Measurements from ENCODE around the gene RNASEL.
"Not testable (repeated sequence)": the region's sequence is repeated elsewhere in the genome, so short reads cannot be mapped to it uniquely, and the experiment has no call there.

RNASEL gene

DNA sequence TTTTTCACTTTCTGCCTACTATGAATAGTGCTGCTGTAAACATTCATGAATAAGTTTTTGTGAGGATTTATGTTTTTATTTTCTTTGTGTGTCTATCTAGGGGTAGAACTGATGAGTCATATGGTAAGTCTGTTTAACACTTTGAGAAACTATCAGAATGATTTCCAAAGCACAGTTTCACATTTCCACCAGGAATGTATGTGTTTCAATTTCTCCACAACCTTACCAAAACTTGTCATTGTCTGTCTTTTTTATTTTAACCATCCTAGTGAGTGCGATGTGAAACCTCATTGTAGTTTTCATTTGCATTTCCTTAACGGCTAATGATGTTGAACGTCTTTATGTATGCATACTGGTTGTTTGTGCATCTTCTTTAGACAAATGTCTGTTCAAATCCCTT, 23.5 kb downstream of the RNASEL start:
- no peak for DNase-seq (ENCODE audit: low read depth in 2 of 3, low spot score in 1 of 3)

DNA sequence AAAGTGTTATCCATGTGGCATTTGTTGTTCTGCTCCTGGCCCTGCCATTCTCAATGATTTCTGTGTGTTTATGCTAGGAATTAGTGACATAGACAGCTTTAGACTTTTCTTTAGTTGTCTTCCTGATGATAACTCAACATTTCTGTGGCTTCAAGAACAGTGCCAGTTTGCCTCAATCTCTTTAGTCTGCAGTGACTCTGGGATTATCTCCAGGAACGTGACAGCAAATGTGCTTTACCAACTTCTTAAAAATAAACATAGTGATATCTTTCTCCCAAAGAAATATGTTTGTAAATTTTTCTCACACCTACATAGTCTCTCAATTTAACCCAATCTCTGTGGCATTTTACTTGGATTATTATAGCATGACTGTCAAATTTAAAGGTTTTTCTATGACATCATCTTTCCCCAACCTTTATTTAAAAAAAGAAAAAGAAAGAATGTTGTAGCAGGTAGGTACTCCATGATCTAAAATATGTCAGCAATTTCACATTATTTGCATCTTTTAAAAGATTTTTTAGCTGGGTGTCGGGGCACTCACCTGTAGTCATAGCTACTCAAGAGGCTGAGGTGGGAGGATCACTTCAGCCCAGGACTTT, 24.6 kb downstream of the RNASEL start:
- no peak for DNase-seq (ENCODE audit: low read depth in 2 of 3, low spot score in 1 of 3)

DNA sequence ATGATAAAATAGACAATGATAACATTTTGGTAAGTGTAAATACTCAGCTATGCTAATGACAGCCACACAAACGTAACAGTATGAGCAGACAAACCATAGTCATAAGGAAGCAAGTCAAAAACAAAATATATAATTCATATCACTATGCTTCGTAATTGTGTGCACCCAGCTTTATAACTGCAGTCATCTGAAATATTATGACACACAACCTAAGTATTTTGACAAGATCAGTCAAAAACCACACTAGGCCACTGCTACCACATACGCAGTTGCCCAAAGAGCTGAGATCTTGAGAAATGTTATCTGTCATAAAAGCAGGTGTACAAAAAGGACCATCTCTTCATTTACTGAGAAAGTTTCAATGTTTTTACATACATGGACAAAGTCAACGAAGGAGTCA, 26.0 kb downstream of the RNASEL start:
- no peak for DNase-seq (ENCODE audit: low read depth in 2 of 3, low spot score in 1 of 3)

DNA sequence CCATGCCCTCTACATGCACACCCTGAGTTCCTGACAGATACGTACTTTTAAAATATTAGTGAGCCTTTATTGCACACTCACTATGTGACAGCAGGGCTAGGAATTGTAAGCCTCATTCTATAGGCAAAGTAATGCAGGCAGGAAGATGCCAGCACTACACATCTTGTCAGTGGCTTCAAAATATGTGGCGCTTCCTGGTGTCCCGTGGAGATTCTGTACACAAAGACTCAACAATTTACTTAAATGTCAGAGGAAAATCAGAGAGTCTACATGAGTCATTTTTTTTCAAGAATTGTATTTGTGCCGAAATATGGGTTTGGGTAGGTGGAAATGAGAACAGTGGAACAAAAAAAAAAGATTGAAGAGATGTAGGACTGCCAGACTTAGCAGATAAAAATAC, 27.6 kb downstream of the RNASEL start:
- DNase-seq (ENCODE audit: low read depth in 2 of 3, low spot score in 1 of 3) = no peak

DNA sequence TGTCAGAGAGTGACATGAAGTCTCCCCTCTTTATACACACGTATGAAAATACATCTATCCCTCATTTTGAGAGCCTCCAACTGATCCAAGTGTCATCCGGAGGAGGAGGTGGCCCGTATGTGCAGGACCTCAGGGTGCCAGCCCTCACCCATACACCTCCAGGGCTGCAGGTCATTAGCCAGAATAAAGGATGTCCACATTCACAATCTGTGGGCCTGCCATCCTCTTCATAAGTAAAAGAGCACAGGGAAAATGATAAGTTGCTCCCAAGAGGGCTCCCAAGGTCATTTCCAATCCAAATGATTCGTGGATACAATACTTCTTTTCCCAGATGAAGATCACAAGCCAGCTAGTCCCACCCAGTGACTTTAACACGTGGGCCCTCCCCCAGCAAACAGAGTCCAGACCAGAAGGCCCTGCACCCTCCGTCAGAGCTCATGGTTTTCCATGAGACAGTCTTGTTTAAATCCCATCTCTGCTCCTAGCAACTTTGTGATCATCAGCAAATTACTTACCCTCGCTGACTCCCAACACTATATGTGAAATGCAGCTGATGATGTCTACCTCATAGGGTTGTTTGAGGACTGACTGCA, 28.6 kb downstream of the RNASEL start:
- DNase-seq (ENCODE audit: low read depth in 2 of 3, low spot score in 1 of 3) = no peak

DNA sequence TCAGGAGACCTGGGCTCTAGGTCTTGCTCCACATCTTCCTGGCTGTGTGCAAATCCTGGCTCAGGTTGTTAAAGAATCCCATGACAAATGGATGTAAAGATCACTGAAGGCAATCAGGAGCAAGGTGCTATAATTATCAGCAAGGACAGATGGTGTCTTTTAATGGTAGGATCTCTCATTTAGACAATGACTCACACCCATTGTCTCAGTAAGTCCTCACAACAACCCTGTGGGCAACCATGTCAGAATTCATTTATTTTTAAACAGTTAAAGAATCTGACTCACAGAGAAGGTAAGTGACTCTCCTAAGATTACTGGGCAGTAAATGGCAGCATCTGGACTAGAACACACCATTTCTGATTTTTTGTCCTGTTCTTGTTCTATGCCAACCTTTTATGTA, 32.8 kb downstream of the RNASEL start:
- no peak for DNase-seq (ENCODE audit: low read depth in 2 of 3, low spot score in 1 of 3)

DNA sequence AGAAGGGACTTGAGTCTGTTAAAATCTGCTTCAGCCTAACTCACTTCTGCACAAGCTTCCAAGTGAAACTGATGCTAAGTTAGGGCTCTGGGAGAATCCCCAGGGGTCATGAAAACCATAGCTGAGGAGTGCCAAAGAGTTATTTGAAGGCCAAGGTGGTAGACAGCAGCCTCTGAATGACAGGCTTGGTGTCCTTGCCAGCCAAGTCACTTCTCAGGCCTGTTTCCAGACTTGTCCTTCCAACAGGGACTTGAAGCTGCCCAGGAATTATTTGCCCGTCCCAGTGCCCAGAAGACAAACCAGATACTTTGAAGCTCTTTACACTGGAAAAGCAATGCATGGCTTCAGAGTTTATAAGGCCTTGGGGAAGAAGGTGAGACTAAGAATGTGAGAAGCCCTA, 33.6 kb downstream of the RNASEL start:
- DNase-seq (ENCODE audit: low read depth in 2 of 3, low spot score in 1 of 3) = no peak

DNA sequence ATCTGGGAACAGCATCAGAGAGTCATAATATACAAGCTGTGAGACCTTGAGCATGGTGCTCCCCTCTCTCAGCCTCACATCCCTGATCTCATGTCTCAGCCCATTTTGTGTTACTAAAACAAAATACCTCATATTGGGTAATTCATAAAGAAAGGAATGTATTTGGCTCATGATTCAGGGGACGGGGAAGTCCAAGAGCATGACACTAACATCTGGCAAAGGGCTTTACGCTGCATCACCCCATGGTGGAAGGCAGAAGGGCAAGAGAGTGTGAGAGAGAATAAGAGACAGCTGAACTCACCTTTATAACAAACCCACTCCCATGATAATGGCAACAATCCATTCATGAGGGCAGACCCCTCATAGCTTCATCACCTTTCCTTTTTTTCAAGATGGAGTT, 36.5 kb downstream of the RNASEL start:
- no peak for DNase-seq (ENCODE audit: low read depth in 2 of 3, low spot score in 1 of 3)

DNA sequence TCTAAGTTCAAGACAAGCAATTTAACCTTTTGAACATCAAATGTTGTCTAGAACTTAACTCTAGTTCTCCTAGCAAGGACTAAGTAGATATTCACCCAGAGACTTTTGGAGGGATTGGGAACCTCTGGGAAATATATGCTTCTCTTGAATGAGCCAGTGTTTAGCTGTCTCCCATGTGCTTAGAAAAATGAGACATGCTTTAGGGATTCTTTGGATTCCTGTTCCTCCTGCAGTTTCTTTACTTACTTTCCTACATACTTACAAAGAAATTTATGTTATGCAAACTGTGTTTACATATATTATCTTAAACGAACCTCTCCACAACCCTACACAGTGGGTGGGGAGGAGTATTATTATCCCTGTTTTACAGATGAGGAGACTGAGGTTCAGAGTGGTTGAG, 39.2 kb downstream of the RNASEL start:
- no peak for DNase-seq (ENCODE audit: low read depth in 2 of 3, low spot score in 1 of 3)

DNA sequence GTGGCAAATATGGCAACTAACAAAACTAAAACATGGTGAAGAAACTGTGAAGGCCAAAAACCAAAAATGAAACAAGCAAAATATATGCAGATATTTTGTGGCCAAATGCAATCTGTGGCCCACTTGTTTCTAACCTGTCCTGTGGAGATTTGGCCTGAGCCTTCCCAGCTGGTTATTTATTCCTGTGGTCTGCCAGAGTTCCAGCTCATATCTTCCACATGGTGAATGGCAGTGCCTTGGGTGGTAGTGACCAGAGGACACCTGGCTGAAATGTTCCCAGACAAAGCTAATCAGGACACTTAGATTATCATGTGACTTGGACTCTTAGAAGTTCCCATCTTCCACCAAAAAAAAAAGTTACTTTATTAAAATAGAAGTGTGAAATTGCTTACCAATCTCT, 39.7 kb downstream of the RNASEL start:
- no peak for DNase-seq (ENCODE audit: low read depth in 2 of 3, low spot score in 1 of 3)

DNA sequence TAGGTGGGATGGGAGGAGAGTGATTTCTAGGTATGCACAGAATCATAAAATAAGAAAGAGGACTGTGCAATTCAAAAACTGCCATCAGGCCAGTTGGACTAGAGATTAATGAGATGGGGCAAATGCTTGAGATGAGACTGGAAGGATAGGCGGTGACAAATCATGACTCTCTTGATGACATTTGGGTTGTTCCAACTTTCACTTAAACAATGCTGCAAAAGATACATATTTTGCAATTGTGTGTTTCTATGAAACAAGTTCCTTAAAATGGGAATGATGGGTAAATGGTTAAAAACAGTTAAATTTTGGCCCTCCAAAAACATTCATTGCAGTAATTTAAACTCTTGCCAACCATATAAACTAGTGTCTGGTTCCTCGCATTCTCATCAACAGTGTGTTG, 55.2 kb downstream of the RNASEL start:
- no peak for DNase-seq (ENCODE audit: low read depth in 2 of 3, low spot score in 1 of 3)

DNA sequence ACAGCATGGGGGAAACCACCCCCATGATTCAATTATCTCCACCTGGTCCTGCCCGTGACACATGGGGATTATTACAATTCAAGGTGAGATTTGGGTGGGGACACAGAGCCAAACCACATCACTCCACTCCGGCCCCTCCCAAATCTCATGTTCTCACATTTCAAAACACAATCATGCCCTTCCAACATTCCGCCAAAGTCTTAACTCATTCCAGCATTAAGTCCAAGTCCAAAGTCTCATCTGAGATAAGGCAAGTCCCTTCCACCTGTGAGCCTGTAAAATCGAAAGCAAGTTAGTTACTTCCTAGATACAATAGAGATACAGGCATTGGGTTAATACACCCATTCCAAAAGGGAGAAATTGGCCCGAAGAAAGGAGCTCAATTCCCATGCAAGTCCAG, 60.9 kb downstream of the RNASEL start:
- DNase-seq (ENCODE audit: low read depth in 2 of 3, low spot score in 1 of 3) = not testable (repeated sequence)

DNA sequence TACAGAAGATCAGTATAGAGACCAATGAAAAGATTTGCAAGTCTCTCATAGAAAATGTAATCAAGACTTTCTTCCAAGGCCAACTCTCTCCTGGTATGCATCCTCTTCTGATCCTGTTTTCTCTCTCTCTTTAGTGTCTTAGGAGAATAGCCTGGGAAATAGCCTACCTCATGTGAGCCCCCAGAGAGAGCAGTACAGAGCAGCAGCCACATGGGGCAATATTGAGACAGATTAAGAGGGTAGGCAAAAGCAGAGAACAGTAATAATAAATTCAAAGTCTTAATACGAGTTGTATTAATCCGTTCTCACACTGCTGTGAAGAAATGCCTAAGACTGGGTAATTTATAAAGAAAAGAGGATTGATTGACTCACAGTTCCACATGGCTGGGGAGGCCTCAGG, 61.4 kb downstream of the RNASEL start:
- DNase-seq (ENCODE audit: low read depth in 2 of 3, low spot score in 1 of 3) = no peak

DNA sequence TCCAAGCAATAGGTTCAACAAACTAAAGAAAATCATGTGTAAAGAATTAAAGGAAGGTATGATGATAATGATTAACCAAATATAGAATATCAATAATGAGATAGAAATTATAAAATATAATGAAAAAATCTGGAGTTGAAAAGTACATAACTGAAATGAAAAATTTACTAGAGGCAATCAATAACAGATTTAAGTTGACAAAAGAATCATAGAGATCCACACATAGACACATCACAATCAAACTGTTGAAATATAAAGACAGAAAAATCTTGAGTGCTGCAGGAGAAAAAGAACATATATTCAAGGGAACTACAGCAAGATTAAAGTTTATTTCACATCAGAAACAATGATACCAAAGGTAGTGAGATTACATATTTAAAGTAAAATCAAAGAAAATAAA, 63.7 kb downstream of the RNASEL start:
- no peak for DNase-seq (ENCODE audit: low read depth in 2 of 3, low spot score in 1 of 3)
